Measurements from ENCODE around the gene COX6A1.

The COX6A1 gene

GRCh38 chr12:120475643-120476042 lies 37.7 kb downstream of the COX6A1 start:
- Histone ChIP-seq H3K9ac (ENCODE audit: low read depth, low read length, poor library complexity) (no peak overlapping the region), H3K79me1 (ENCODE audit: low read depth, low read length) (no peaks in the 10 kb centered on the region), H2BK15ac (ENCODE audit: low read length) (no peak overlapping the region), H3K27me3 (ENCODE audit: control insufficient read depth in 3 of 3, insufficient read depth in 3 of 3, low read depth in 1 of 3, low read length in 3 of 3) (peaks cover 0 to 2% (median 0%) of the 10 kb centered on the region in 3 experiments), H2BK5ac (ENCODE audit: low read length) (no peak overlapping the region), H3K23ac (ENCODE audit: low read depth, low read length, poor library complexity) (no peak overlapping the region), H3K14ac (ENCODE audit: low read length) (no peak overlapping the region), H3K4me2 (ENCODE audit: insufficient read depth, low read length, poor library complexity, severe bottlenecking) (no peak overlapping the region), H2BK120ac (ENCODE audit: low read depth, low read length) (no peak overlapping the region), H4K91ac (ENCODE audit: low read depth, low read length, poor library complexity) (no peak overlapping the region), H2BK12ac (ENCODE audit: low read length) (no peak overlapping the region), H3K18ac (ENCODE audit: low read length) (no peak overlapping the region), H3K4me1 (ENCODE audit: control insufficient read depth in 2 of 2, insufficient read depth in 1 of 2, low read depth in 1 of 2, low read length in 2 of 2) (peaks cover 0 to 16% of the 10 kb centered on the region in 2 donors), H3K9me3 (replicated peaks in 1 of 2; ENCODE audit: control insufficient read depth in 2 of 2, insufficient read depth in 1 of 2, low read depth in 1 of 2, low read length in 2 of 2) (no peaks in the 10 kb centered on the region), H3K36me3 (replicated peaks in 1 of 2; ENCODE audit: control insufficient read depth in 2 of 2, insufficient read depth in 2 of 2, low read length in 2 of 2) (no peaks in the 10 kb centered on the region), H3K27ac (replicated peaks; ENCODE audit: low read length) (no peak overlapping the region), H3K4ac (ENCODE audit: low read length) (no peak overlapping the region), H2AFZ (ENCODE audit: low read length) (no peak overlapping the region), H4K8ac (ENCODE audit: low read depth, low read length) (no peak overlapping the region), H3K4me3 (ENCODE audit: low read length in 2 of 2) (no peak overlapping the region), H2AK5ac (ENCODE audit: low read depth, low read length) (no peak overlapping the region)
- no CpG with 5 or more reads among the region's 1 CpG for WGBS, 2 donors (ENCODE audit: extremely low coverage in 2 of 2, insufficient read length in 2 of 2, insufficient replicate concordance in 1 of 2)
- DNase-seq (ENCODE audit: low spot score) = no peak

GRCh38 chr12:120479458-120479857 lies 41.5 kb downstream of the COX6A1 start:
- Histone ChIP-seq H3K36me3 (replicated peaks in 1 of 2; ENCODE audit: control insufficient read depth in 2 of 2, insufficient read depth in 2 of 2, low read length in 2 of 2) (peaks cover 0 to 2% of the 10 kb centered on the region in 2 donors), H3K4me1 (ENCODE audit: control insufficient read depth in 2 of 2, insufficient read depth in 1 of 2, low read depth in 1 of 2, low read length in 2 of 2) (peaks cover 0 to 13% of the 10 kb centered on the region in 2 donors), H3K9me3 (replicated peaks in 1 of 2; ENCODE audit: control insufficient read depth in 2 of 2, insufficient read depth in 1 of 2, low read depth in 1 of 2, low read length in 2 of 2) (no peaks in the 10 kb centered on the region), H2AK5ac (ENCODE audit: low read depth, low read length) (no peak overlapping the region), H3K4me2 (ENCODE audit: insufficient read depth, low read length, poor library complexity, severe bottlenecking) (no peak overlapping the region), H2AFZ (ENCODE audit: low read length) (no peak overlapping the region), H2BK12ac (ENCODE audit: low read length) (no peak overlapping the region), H3K27me3 (ENCODE audit: control insufficient read depth in 3 of 3, insufficient read depth in 3 of 3, low read depth in 1 of 3, low read length in 3 of 3) (peaks cover 0 to 2% (median 0%) of the 10 kb centered on the region in 3 experiments), H4K8ac (ENCODE audit: low read depth, low read length) (no peak overlapping the region), H2BK120ac (ENCODE audit: low read depth, low read length) (no peak overlapping the region), H3K23ac (ENCODE audit: low read depth, low read length, poor library complexity) (no peak overlapping the region), H3K4me3 (ENCODE audit: low read length in 2 of 2) (no peak overlapping the region), H3K14ac (ENCODE audit: low read length) (no peak overlapping the region), H2BK15ac (ENCODE audit: low read length) (no peak overlapping the region), H3K27ac (replicated peaks; ENCODE audit: low read length) (no peak overlapping the region), H2BK5ac (ENCODE audit: low read length) (no peak overlapping the region), H3K4ac (ENCODE audit: low read length) (no peak overlapping the region), H3K9ac (ENCODE audit: low read depth, low read length, poor library complexity) (no peak overlapping the region), H4K91ac (ENCODE audit: low read depth, low read length, poor library complexity) (no peak overlapping the region), H3K79me1 (ENCODE audit: low read depth, low read length) (no peaks in the 10 kb centered on the region), H3K18ac (ENCODE audit: low read length) (no peak overlapping the region)
- no peak for DNase-seq (ENCODE audit: low spot score)
- no CpG with 5 or more reads among the region's 1 CpG for WGBS, 2 donors (ENCODE audit: extremely low coverage in 2 of 2, insufficient read length in 2 of 2, insufficient replicate concordance in 1 of 2)

GRCh38 chr12:120480211-120480610 lies 42.3 kb downstream of the COX6A1 start:
- no peaks in the 10 kb centered on the region for H3K79me1 ChIP-seq (ENCODE audit: low read depth, low read length)
- no peak overlapping the region for H2BK12ac ChIP-seq (ENCODE audit: low read length)
- no peaks in the 10 kb centered on the region for H3K27me3 ChIP-seq (ENCODE audit: control insufficient read depth in 3 of 3, insufficient read depth in 3 of 3, low read depth in 1 of 3, low read length in 3 of 3)
- H3K18ac ChIP-seq (ENCODE audit: low read length) = no peak overlapping the region
- H3K4me2 ChIP-seq (ENCODE audit: insufficient read depth, low read length, poor library complexity, severe bottlenecking) = no peak overlapping the region
- H2BK15ac ChIP-seq (ENCODE audit: low read length) = no peak overlapping the region
- no peak overlapping the region for H3K14ac ChIP-seq (ENCODE audit: low read length)
- no peak overlapping the region for H3K4me3 ChIP-seq (ENCODE audit: low read length in 2 of 2)
- H2AK5ac ChIP-seq (ENCODE audit: low read depth, low read length) = no peak overlapping the region
- H2BK5ac ChIP-seq (ENCODE audit: low read length) = no peak overlapping the region
- H3K23ac ChIP-seq (ENCODE audit: low read depth, low read length, poor library complexity) = no peak overlapping the region
- no peak overlapping the region for H3K9ac ChIP-seq (ENCODE audit: low read depth, low read length, poor library complexity)
- H4K8ac ChIP-seq (ENCODE audit: low read depth, low read length) = no peak overlapping the region
- H3K4me1 ChIP-seq (ENCODE audit: control insufficient read depth in 2 of 2, insufficient read depth in 1 of 2, low read depth in 1 of 2, low read length in 2 of 2) = peaks cover 0 to 8% of the 10 kb centered on the region in 2 donors
- no peaks in the 10 kb centered on the region for H3K9me3 ChIP-seq (replicated peaks in 1 of 2; ENCODE audit: control insufficient read depth in 2 of 2, insufficient read depth in 1 of 2, low read depth in 1 of 2, low read length in 2 of 2)
- H3K36me3 ChIP-seq (replicated peaks in 1 of 2; ENCODE audit: control insufficient read depth in 2 of 2, insufficient read depth in 2 of 2, low read length in 2 of 2) = peaks cover 0 to 2% of the 10 kb centered on the region in 2 donors
- no peak overlapping the region for H4K91ac ChIP-seq (ENCODE audit: low read depth, low read length, poor library complexity)
- H2AFZ ChIP-seq (ENCODE audit: low read length) = no peak overlapping the region
- H3K4ac ChIP-seq (ENCODE audit: low read length) = no peak overlapping the region
- no peak for DNase-seq (ENCODE audit: low spot score)
- H3K27ac ChIP-seq (replicated peaks; ENCODE audit: low read length) = no peak overlapping the region
- WGBS, 2 donors (ENCODE audit: extremely low coverage in 2 of 2, insufficient read length in 2 of 2, insufficient replicate concordance in 1 of 2) = no CpG with 5 or more reads among the region's 1 CpG
- H2BK120ac ChIP-seq (ENCODE audit: low read depth, low read length) = no peak overlapping the region

- Histone ChIP-seq H3K18ac (ENCODE audit: low read length) (no peak overlapping the region), H3K4me1 (ENCODE audit: control insufficient read depth in 2 of 2, insufficient read depth in 1 of 2, low read depth in 1 of 2, low read length in 2 of 2) (peaks cover 0 to 4% of the 10 kb centered on the region in 2 donors), H3K4me2 (ENCODE audit: insufficient read depth, low read length, poor library complexity, severe bottlenecking) (no peak overlapping the region), H3K9ac (ENCODE audit: low read depth, low read length, poor library complexity) (no peak overlapping the region), H3K23ac (ENCODE audit: low read depth, low read length, poor library complexity) (no peak overlapping the region), H2BK15ac (ENCODE audit: low read length) (peak overlapping the region; percentile 30), H3K9me3 (replicated peaks in 1 of 2; ENCODE audit: control insufficient read depth in 2 of 2, insufficient read depth in 1 of 2, low read depth in 1 of 2, low read length in 2 of 2) (no peaks in the 10 kb centered on the region), H3K4ac (ENCODE audit: low read length) (no peak overlapping the region), H4K8ac (ENCODE audit: low read depth, low read length) (no peak overlapping the region), H2BK12ac (ENCODE audit: low read length) (no peak overlapping the region), H2BK120ac (ENCODE audit: low read depth, low read length) (no peak overlapping the region), H3K79me1 (ENCODE audit: low read depth, low read length) (no peaks in the 10 kb centered on the region), H2AFZ (ENCODE audit: low read length) (no peak overlapping the region), H3K14ac (ENCODE audit: low read length) (no peak overlapping the region), H3K4me3 (ENCODE audit: low read length in 2 of 2) (no peak overlapping the region), H2BK5ac (ENCODE audit: low read length) (no peak overlapping the region), H3K27ac (replicated peaks; ENCODE audit: low read length) (no peak overlapping the region), H2AK5ac (ENCODE audit: low read depth, low read length) (no peak overlapping the region), H4K91ac (ENCODE audit: low read depth, low read length, poor library complexity) (no peak overlapping the region), H3K27me3 (ENCODE audit: control insufficient read depth in 3 of 3, insufficient read depth in 3 of 3, low read depth in 1 of 3, low read length in 3 of 3) (no peaks in the 10 kb centered on the region), H3K36me3 (replicated peaks in 1 of 2; ENCODE audit: control insufficient read depth in 2 of 2, insufficient read depth in 2 of 2, low read length in 2 of 2) (peaks cover 0 to 2% of the 10 kb centered on the region in 2 donors)
- no peak for DNase-seq (ENCODE audit: low spot score)
- no CpG with 5 or more reads among the region's 9 CpGs for WGBS, 2 donors (ENCODE audit: extremely low coverage in 2 of 2, insufficient read length in 2 of 2, insufficient replicate concordance in 1 of 2)
These were observed 43.3 kb downstream of the COX6A1 start for GRCh38 chr12:120481022-120481767.

All from neuronal stem cell (in vitro differentiated cells).